H9 (cell line): ENCODE results near the gene ADAM17. TPM values are rescaled to one million over a fixed set of nuclear protein-coding genes. Genes with fewer than 3 reads are reported as not detected.

Source experiments
- DNase-seq: peaks from one replicate; pipeline ENCODE4 v3.0.0-alpha.2; 2017
- H2AFZ ChIP-seq: one replicate; pipeline ENCODE4 v1.6.1; 2013; ENCODE audit warnings: mild to moderate bottlenecking, low read length, control low read depth, moderate library complexity
- H2AK5ac ChIP-seq: 2 replicates; pipeline ENCODE4 v1.6.1; 2013; ENCODE audit warnings: low read length, control low read depth, mixed read lengths; ENCODE audit not compliant: insufficient read length
- H2BK120ac ChIP-seq: one replicate; pipeline ENCODE4 v1.6.1; 2013; ENCODE audit warnings: low read depth, mild to moderate bottlenecking, low read length, control low read depth, inconsistent platforms; ENCODE audit not compliant: poor library complexity, severe bottlenecking
- H2BK12ac ChIP-seq: 2 replicates; pipeline ENCODE4 v1.6.1; 2013; ENCODE audit warnings: low read length, control low read depth, mixed read lengths, low read depth; ENCODE audit not compliant: insufficient read length
- H2BK15ac ChIP-seq: 2 replicates; pipeline ENCODE4 v1.6.1; 2013; ENCODE audit warnings: low read depth, low read length, control low read depth
- H2BK20ac ChIP-seq: one replicate; pipeline ENCODE4 v1.6.1; 2013; ENCODE audit warnings: low read depth, mild to moderate bottlenecking, low read length, control low read depth, inconsistent platforms; ENCODE audit not compliant: poor library complexity, severe bottlenecking
- H2BK5ac ChIP-seq: 2 replicates; pipeline ENCODE4 v1.6.1; 2013; ENCODE audit warnings: low read length, control low read depth, mixed read lengths; ENCODE audit not compliant: insufficient read length
- H3K14ac ChIP-seq: 2 replicates; pipeline ENCODE4 v1.6.1; 2013; ENCODE audit warnings: low read length, control low read depth; ENCODE audit not compliant: insufficient read depth
- H3K18ac ChIP-seq: 2 replicates; pipeline ENCODE4 v1.6.1; 2013; ENCODE audit warnings: low read depth, mild to moderate bottlenecking, mixed read lengths, low read length, control low read depth; ENCODE audit not compliant: insufficient read length
- H3K23ac ChIP-seq: 2 replicates; pipeline ENCODE4 v1.6.1; 2013; ENCODE audit warnings: low read length, control low read depth, mixed read lengths, low read depth; ENCODE audit not compliant: insufficient read length
- H3K23me2 ChIP-seq: 2 replicates; pipeline ENCODE4 v1.6.1; 2013; ENCODE audit warnings: low read depth, mild to moderate bottlenecking, mixed read lengths, low read length, control low read depth; ENCODE audit not compliant: insufficient read length, poor library complexity, severe bottlenecking
- H3K27ac ChIP-seq: 2 replicates; pipeline ENCODE4 v1.5.1; 2013; ENCODE audit warnings: low read length, control low read depth, mixed read lengths, low read depth; ENCODE audit not compliant: insufficient read length
- H3K27me3 ChIP-seq: 2 replicates; pipeline ENCODE4 v1.6.1; 2013; ENCODE audit warnings: low read length, control low read depth, inconsistent platforms; ENCODE audit not compliant: insufficient read depth
- H3K4ac ChIP-seq: 2 replicates; pipeline ENCODE4 v1.6.1; 2013; ENCODE audit warnings: low read depth, mild to moderate bottlenecking, control low read depth, inconsistent platforms, low read length, moderate library complexity
- H3K4me1 ChIP-seq: 2 replicates; pipeline ENCODE4 v1.6.1; 2013; ENCODE audit warnings: low read length, control low read depth, inconsistent platforms; ENCODE audit not compliant: insufficient read depth
- H3K4me2 ChIP-seq: 2 replicates; pipeline ENCODE4 v1.6.1; 2013; ENCODE audit warnings: low read length, control low read depth, mixed read lengths; ENCODE audit not compliant: insufficient read length, insufficient read depth
- H3K56ac ChIP-seq: 2 replicates; pipeline ENCODE4 v1.6.1; 2013; ENCODE audit warnings: low read depth, mild to moderate bottlenecking, mixed read lengths, low read length, control low read depth; ENCODE audit not compliant: insufficient read length
- H3K79me1 ChIP-seq: 2 replicates; pipeline ENCODE4 v1.6.1; 2013; ENCODE audit warnings: low read depth, mild to moderate bottlenecking, moderate library complexity, low read length, control low read depth, inconsistent platforms; ENCODE audit not compliant: insufficient read depth, poor library complexity, severe bottlenecking
- H3K79me2 ChIP-seq: 2 replicates; pipeline ENCODE4 v1.6.1; 2013; ENCODE audit warnings: low read length, control low read depth, inconsistent platforms; ENCODE audit not compliant: insufficient read depth
- H3K9ac ChIP-seq: 2 replicates; pipeline ENCODE4 v1.6.1; 2013; ENCODE audit warnings: low read length, control low read depth, mixed read lengths; ENCODE audit not compliant: insufficient read length; ENCODE audit errors: extremely low read depth
- H3K9me3 ChIP-seq: one replicate; pipeline ENCODE4 v1.6.1; 2013; ENCODE audit warnings: low read depth, low read length, inconsistent platforms; ENCODE audit not compliant: control insufficient read depth
- H3T11ph ChIP-seq: one replicate; pipeline ENCODE4 v1.6.1; 2013; ENCODE audit warnings: mild to moderate bottlenecking, low read length, control low read depth, inconsistent platforms
- H4K20me1 ChIP-seq: one replicate; pipeline ENCODE4 v1.6.1; 2013; ENCODE audit not compliant: control insufficient read depth, insufficient read length, insufficient read depth
- H4K5ac ChIP-seq: 2 replicates; pipeline ENCODE4 v1.6.1; 2013; ENCODE audit warnings: low read depth, mild to moderate bottlenecking, mixed read lengths, low read length, control low read depth; ENCODE audit not compliant: insufficient read length
- H4K8ac ChIP-seq: replicated peaks from 2 replicates; pipeline ENCODE4 v1.6.1; 2013; ENCODE audit warnings: low read length, control low read depth, mixed read lengths, low read depth; ENCODE audit not compliant: insufficient read length
- H4K91ac ChIP-seq: 2 replicates; pipeline ENCODE4 v1.6.1; 2013; ENCODE audit warnings: low read depth, mild to moderate bottlenecking, moderate library complexity, mixed read lengths, low read length, control low read depth; ENCODE audit not compliant: insufficient read length
- H3K27ac Mint-ChIP-seq, 3 experiments: 2 replicates in 2 of 3; 3 replicates in 1 of 3; pipeline ENCODE4 v1.8.0; 2020 to 2021; ENCODE audit warnings: mixed read lengths in 3 of 3, mild to moderate bottlenecking in 1 of 3, moderate library complexity in 1 of 3
- H3K27me3 Mint-ChIP-seq: 2 replicates; pipeline ENCODE4 v1.8.0; 2021; ENCODE audit warnings: low read depth, mild to moderate bottlenecking, moderate library complexity, mixed read lengths
- H3K36me3 Mint-ChIP-seq, 3 experiments: 2 replicates in 2 of 3; 3 replicates in 1 of 3; pipeline ENCODE4 v1.8.0; 2020 to 2021; ENCODE audit warnings: low read depth in 3 of 3, mixed read lengths in 3 of 3; ENCODE audit not compliant: insufficient read depth in 1 of 3
- H3K4me1 Mint-ChIP-seq, 2 experiments: 2 replicates each; pipeline ENCODE4 v1.8.0; 2020; ENCODE audit warnings: mixed read lengths in 2 of 2
- H3K4me3 Mint-ChIP-seq, 2 experiments: 2 replicates in 1 of 2; 3 replicates in 1 of 2; pipeline ENCODE4 v1.8.0; 2020 to 2021; ENCODE audit warnings: mild to moderate bottlenecking in 2 of 2, mixed read lengths in 2 of 2, moderate library complexity in 1 of 2
- H3K9me3 Mint-ChIP-seq, 2 experiments: 2 replicates in 1 of 2; 3 replicates in 1 of 2; pipeline ENCODE4 v1.8.0; 2020; ENCODE audit warnings: mild to moderate bottlenecking in 2 of 2, mixed read lengths in 2 of 2, moderate library complexity in 1 of 2
- whole genome bisulfite sequencing: extraction: QIAGEN DNeasy Blood & Tissue Kit; methylation state at CpG from one replicate; pipeline ENCODE4 v1.1.7; 2013; ENCODE audit warnings: missing lambda C conversion rate, low lambda C conversion rate, mixed read lengths; ENCODE audit not compliant: insufficient read length; ENCODE audit errors: extremely low coverage; 5-methylcytosine and 5-hydroxymethylcytosine counted together
- total RNA-seq: library from RNA; stranded (reverse); gene quantifications from 2 replicates; pipeline ENCODE4 v1.2.1, GENCODE V29; 2021
- TF ChIP-seq, protein P1 (sequence below): fragments of 200-600 bp; sonication (generic); conservative IDR thresholded peaks from 3 replicates; pipeline ENCODE4 v1.8.0; 2021; ENCODE audit warnings: antibody characterized with exemption, mild to moderate bottlenecking

Gene ADAM17
- total RNA-seq, 1 experiment from 2014 or later = 26.3 TPM

- H3K9me3 Mint-ChIP-seq = no peaks in the 10 kb centered on the region
- no CpG with 5 or more reads among the region's 1 CpG for WGBS
- H2BK15ac ChIP-seq = no peak overlapping the region
Measured at GRCh38 chr2:9440058-9440727, 115.4 kb downstream of the ADAM17 start.

More at GRCh38 chr2:9440058-9440727, 115.4 kb downstream of the ADAM17 start:
- Histone ChIP-seq H2BK12ac (no peak overlapping the region), H3K14ac (no peak overlapping the region), H3K4ac (no peak overlapping the region), H4K20me1 (no peaks in the 10 kb centered on the region), H4K5ac (no peak overlapping the region), H3K79me1 (no peaks in the 10 kb centered on the region), H3K79me2 (no peaks in the 10 kb centered on the region), H4K91ac (no peak overlapping the region), H3K23ac (no peak overlapping the region), H3K23me2 (no peaks in the 10 kb centered on the region), H2BK20ac (no peak overlapping the region), H2BK120ac (no peak overlapping the region), H3K18ac (no peak overlapping the region), H3T11ph (no peak overlapping the region), H3K27ac (no peak overlapping the region), H3K9me3 (no peaks in the 10 kb centered on the region), H3K4me1 (no peaks in the 10 kb centered on the region), H2BK5ac (no peak overlapping the region), H2AFZ (no peak overlapping the region), H2AK5ac (no peak overlapping the region), H3K27me3 (no peaks in the 10 kb centered on the region), H3K9ac (no peak overlapping the region), H3K4me2 (no peak overlapping the region), H4K8ac (no peak overlapping the region), H3K56ac (no peak overlapping the region)
- TF ChIP-seq, protein P1, sequence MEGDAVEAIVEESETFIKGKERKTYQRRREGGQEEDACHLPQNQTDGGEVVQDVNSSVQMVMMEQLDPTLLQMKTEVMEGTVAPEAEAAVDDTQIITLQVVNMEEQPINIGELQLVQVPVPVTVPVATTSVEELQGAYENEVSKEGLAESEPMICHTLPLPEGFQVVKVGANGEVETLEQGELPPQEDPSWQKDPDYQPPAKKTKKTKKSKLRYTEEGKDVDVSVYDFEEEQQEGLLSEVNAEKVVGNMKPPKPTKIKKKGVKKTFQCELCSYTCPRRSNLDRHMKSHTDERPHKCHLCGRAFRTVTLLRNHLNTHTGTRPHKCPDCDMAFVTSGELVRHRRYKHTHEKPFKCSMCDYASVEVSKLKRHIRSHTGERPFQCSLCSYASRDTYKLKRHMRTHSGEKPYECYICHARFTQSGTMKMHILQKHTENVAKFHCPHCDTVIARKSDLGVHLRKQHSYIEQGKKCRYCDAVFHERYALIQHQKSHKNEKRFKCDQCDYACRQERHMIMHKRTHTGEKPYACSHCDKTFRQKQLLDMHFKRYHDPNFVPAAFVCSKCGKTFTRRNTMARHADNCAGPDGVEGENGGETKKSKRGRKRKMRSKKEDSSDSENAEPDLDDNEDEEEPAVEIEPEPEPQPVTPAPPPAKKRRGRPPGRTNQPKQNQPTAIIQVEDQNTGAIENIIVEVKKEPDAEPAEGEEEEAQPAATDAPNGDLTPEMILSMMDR = no peak
- Mint-ChIP-seq H3K4me3 (no peak overlapping the region), H3K4me1 (no peaks in the 10 kb centered on the region), H3K36me3 (peaks cover 35 to 72% (median 68%) of the 10 kb centered on the region in 3 experiments; a peak in 6 of 7 replicates), H3K27ac (no peak overlapping the region), H3K27me3 (no peaks in the 10 kb centered on the region)
- no peak for DNase-seq
